HEK293T (cell line): ENCODE results near the gene GFRA1.

Source experiments
- CTCF ChIA-PET: fragments of 350-600 bp; formaldehyde crosslinking; extraction: SDS; loops from one replicate; lab custom pipeline; 2021; ENCODE audit warnings: antibody characterized with exemption, inconsistent platforms; lab: Yijun Ruan, JAX
- POLR2A ChIA-PET: fragments of 350-600 bp; formaldehyde crosslinking; extraction: SDS; loops from one replicate; lab custom pipeline; 2020; ENCODE audit warnings: antibody characterized with exemption, inconsistent platforms; lab: Yijun Ruan, JAX
- DNase-seq: peaks from one replicate; pipeline ENCODE4 v3.0.0; 2012; ENCODE audit warnings: mixed read lengths; ENCODE audit errors: extremely low spot score
- ARNT ChIP-seq: fragments of 450-650 bp; IDR thresholded peaks from 2 replicates; pipeline ENCODE4 v1.6.1; 2017; ENCODE audit warnings: mild to moderate bottlenecking
- BHLHE40 ChIP-seq: fragments of 450-650 bp; IDR thresholded peaks from 2 replicates; pipeline ENCODE4 v1.6.1; 2016; ENCODE audit warnings: mild to moderate bottlenecking, moderate library complexity, borderline replicate concordance
- CTBP1 ChIP-seq: fragments of 450-650 bp; IDR thresholded peaks from 2 replicates; pipeline ENCODE4 v1.6.1; 2016; ENCODE audit warnings: borderline replicate concordance
- ELF4 ChIP-seq: fragments of 450-650 bp; IDR thresholded peaks from 2 replicates; pipeline ENCODE4 v1.6.1; 2017; ENCODE audit warnings: antibody characterized with exemption
- FOXA1 ChIP-seq: fragments of 450-650 bp; IDR thresholded peaks from 2 replicates; pipeline ENCODE4 v1.6.1; 2016; ENCODE audit warnings: mild to moderate bottlenecking
- FOXK2 ChIP-seq: fragments of 450-650 bp; IDR thresholded peaks from 2 replicates; pipeline ENCODE4 v1.6.1; 2016; ENCODE audit warnings: mild to moderate bottlenecking
- FOXM1 ChIP-seq: fragments of 450-650 bp; IDR thresholded peaks from 2 replicates; pipeline ENCODE4 v1.6.1; 2017; ENCODE audit warnings: mild to moderate bottlenecking, borderline replicate concordance
- HDGF ChIP-seq: fragments of 450-650 bp; IDR thresholded peaks from 2 replicates; pipeline ENCODE4 v1.6.1; 2017; ENCODE audit warnings: antibody characterized with exemption, borderline replicate concordance
- L3MBTL2 ChIP-seq: fragments of 450-650 bp; conservative IDR thresholded peaks from 2 replicates; pipeline ENCODE4 v1.6.1; 2016; ENCODE audit warnings: mild to moderate bottlenecking
- LEF1 ChIP-seq: fragments of 450-650 bp; IDR thresholded peaks from 2 replicates; pipeline ENCODE4 v1.6.1; 2017; ENCODE audit warnings: mild to moderate bottlenecking, borderline replicate concordance
- NFRKB ChIP-seq: fragments of 450-650 bp; IDR thresholded peaks from 2 replicates; pipeline ENCODE4 v1.6.1; 2016; ENCODE audit warnings: mild to moderate bottlenecking, moderate library complexity
- PKNOX1 ChIP-seq: fragments of 450-650 bp; IDR thresholded peaks from 2 replicates; pipeline ENCODE4 v1.6.1; 2016
- SP1 ChIP-seq: fragments of 450-650 bp; IDR thresholded peaks from 2 replicates; pipeline ENCODE4 v1.6.1; 2017
- SUZ12 ChIP-seq: fragments of 450-650 bp; IDR thresholded peaks from 2 replicates; pipeline ENCODE4 v1.6.1; 2016; ENCODE audit warnings: mild to moderate bottlenecking
- TARDBP ChIP-seq: fragments of 450-650 bp; IDR thresholded peaks from 2 replicates; pipeline ENCODE4 v1.6.1; 2016
- ZNF384 ChIP-seq: fragments of 450-650 bp; IDR thresholded peaks from 2 replicates; pipeline ENCODE4 v1.6.1; 2016

The GFRA1 gene

GRCh38 chr10:116124777-116125176 lies 148.2 kb downstream of the GFRA1 start:
- CTCF ChIA-PET, result no interaction called here
- no peak for DNase-seq
- POLR2A ChIA-PET, result no interaction called here
- no peak for TF ChIP-seq PKNOX1
- TF ChIP-seq ZNF384, result no peak
- TF ChIP-seq TARDBP, result no peak
- TF ChIP-seq FOXM1, result no peak
- no peak for TF ChIP-seq BHLHE40
- TF ChIP-seq LEF1, result no peak
- TF ChIP-seq HDGF, result no peak
- TF ChIP-seq SP1, result no peak
- no peak for TF ChIP-seq SUZ12
- TF ChIP-seq CTBP1, result no peak
- no peak for TF ChIP-seq FOXA1
- TF ChIP-seq NFRKB, result no peak
- TF ChIP-seq ARNT, result no peak
- no peak for TF ChIP-seq ELF4
- TF ChIP-seq FOXK2, result no peak
- TF ChIP-seq L3MBTL2, result no peak

- CTCF ChIA-PET, result no interaction called here
- DNase-seq, result no peak
- POLR2A ChIA-PET, result no interaction called here
- TF ChIP-seq BHLHE40 (no peak), FOXA1 (no peak), PKNOX1 (no peak), SP1 (no peak)
Measured at GRCh38 chr10:116122664-116123063, 150.3 kb downstream of the GFRA1 start.

GRCh38 chr10:116121640-116122525 lies 151.1 kb downstream of the GFRA1 start:
- CTCF ChIA-PET, result interaction anchor here (0.8 to 1.5 kb wide), 2 partner anchors 8 to 16 kb away, joined by 4 read pairs; no protein-coding TSS in a partner anchor
- DNase-seq, result no peak
- TF ChIP-seq TARDBP (no peak), FOXM1 (no peak), HDGF (no peak), SUZ12 (no peak)
- POLR2A ChIA-PET, result no interaction called here

GRCh38 chr10:116120688-116121455 lies 152.1 kb downstream of the GFRA1 start:
- ChIA-PET CTCF (interaction anchor here (0.8 to 1.5 kb wide), 3 partner anchors 9 to 16 kb away, joined by 4 to 5 read pairs (median 4); no protein-coding TSS in a partner anchor), POLR2A (no interaction called here)

GRCh38 chr10:116118847-116119246 lies 154.2 kb downstream of the GFRA1 start:
- TF ChIP-seq ELF4 (no peak), ZNF384 (no peak), FOXA1 (no peak), CTBP1 (no peak), L3MBTL2 (no peak), FOXK2 (no peak), NFRKB (no peak), TARDBP (no peak), SP1 (no peak), BHLHE40 (no peak), ARNT (no peak), FOXM1 (no peak), HDGF (no peak), SUZ12 (no peak), PKNOX1 (no peak), LEF1 (no peak)
- DNase-seq, result no peak
- POLR2A ChIA-PET, result no interaction called here
- CTCF ChIA-PET, result interaction anchor here (0.7 kb wide), 1 partner anchor 1246 kb away, joined by 3 read pairs; no protein-coding TSS in a partner anchor

More at GRCh38 chr10:116120688-116121455, 152.1 kb downstream of the GFRA1 start:
- DNase-seq, result peak; percentile 58
- TF ChIP-seq ELF4 (no peak), L3MBTL2 (no peak), FOXM1 (no peak), FOXA1 (no peak), SUZ12 (no peak), BHLHE40 (no peak), FOXK2 (no peak), ZNF384 (no peak), LEF1 (no peak), NFRKB (no peak)

GRCh38 chr10:116115797-116116196 lies 157.2 kb downstream of the GFRA1 start:
- ChIA-PET POLR2A (no interaction called here), CTCF (interaction anchor here (0.7 kb wide), 1 partner anchor 1052 kb away, joined by 4 read pairs; no protein-coding TSS in a partner anchor)
- no peak for DNase-seq
- TF ChIP-seq HDGF (no peak), CTBP1 (no peak), SUZ12 (no peak), FOXA1 (no peak), FOXM1 (no peak), ZNF384 (no peak), LEF1 (no peak), ELF4 (no peak), L3MBTL2 (no peak), FOXK2 (no peak), ARNT (no peak), PKNOX1 (no peak), NFRKB (no peak), BHLHE40 (no peak), TARDBP (no peak), SP1 (no peak)
